Neural progenitor cell (in vitro differentiated cells): ENCODE results near the gene HSPBAP1. TPM values are rescaled to one million over a fixed set of nuclear protein-coding genes. Genes with fewer than 3 reads are reported as not detected.
"Not testable (repeated sequence)": the region's sequence is repeated elsewhere in the genome, so short reads cannot be mapped to it uniquely, and the experiment has no call there.

Experiments
- DNase-seq: peaks from one replicate; pipeline ENCODE4 v3.0.0-alpha.2; 2016; ENCODE audit warnings: low spot score
- H2AFZ ChIP-seq: fragments of 200-600 bp; sonication (generic); replicated peaks from 2 replicates; pipeline ENCODE4 v1.6.1; 2016; ENCODE audit warnings: antibody characterized with exemption
- H3F3A ChIP-seq: fragments of 200-600 bp; sonication (generic); 2 replicates; pipeline ENCODE4 v1.6.1; 2016; ENCODE audit warnings: antibody characterized with exemption, low read depth
- H3K27ac ChIP-seq: fragments of 200-600 bp; sonication (generic); 2 replicates; pipeline ENCODE4 v1.5.1; 2016; ENCODE audit warnings: mild to moderate bottlenecking
- H3K27me3 ChIP-seq: fragments of 200-600 bp; sonication (generic); 2 replicates; pipeline ENCODE4 v1.6.1; 2016; ENCODE audit warnings: mild to moderate bottlenecking, moderate library complexity
- H3K36me3 ChIP-seq: fragments of 200-600 bp; sonication (generic); 2 replicates; pipeline ENCODE4 v1.5.1; 2016
- H3K4me1 ChIP-seq: fragments of 200-600 bp; sonication (generic); 2 replicates; pipeline ENCODE4 v1.6.1; 2016; ENCODE audit warnings: mixed run types
- H3K4me2 ChIP-seq: fragments of 200-600 bp; sonication (generic); 2 replicates; pipeline ENCODE4 v1.6.1; 2016
- H3K4me3 ChIP-seq: fragments of 200-600 bp; sonication (generic); 2 replicates; pipeline ENCODE4 v1.5.1; 2016
- H3K79me2 ChIP-seq: fragments of 200-600 bp; sonication (generic); 2 replicates; pipeline ENCODE4 v1.6.1; 2016; ENCODE audit warnings: low read depth
- H3K9ac ChIP-seq: fragments of 200-600 bp; sonication (generic); 2 replicates; pipeline ENCODE4 v1.6.1; 2016
- H3K9me3 ChIP-seq: fragments of 200-600 bp; sonication (generic); 2 replicates; pipeline ENCODE4 v1.5.1; 2016; ENCODE audit warnings: low read depth
- H4K20me1 ChIP-seq: fragments of 200-600 bp; sonication (generic); 2 replicates; pipeline ENCODE4 v1.6.1; 2016; ENCODE audit warnings: low read depth
- H3K27ac Mint-ChIP-seq: 3 replicates; pipeline ENCODE4 v1.8.0; 2021; ENCODE audit warnings: mixed read lengths
- H3K27me3 Mint-ChIP-seq: 2 replicates; pipeline ENCODE4 v1.8.0; 2022; ENCODE audit warnings: low read depth, mild to moderate bottlenecking, inconsistent platforms, moderate library complexity, mixed read lengths; ENCODE audit not compliant: insufficient read depth
- H3K36me3 Mint-ChIP-seq: 3 replicates; pipeline ENCODE4 v1.8.0; 2021; ENCODE audit warnings: mixed read lengths
- H3K4me1 Mint-ChIP-seq: 3 replicates; pipeline ENCODE4 v1.8.0; 2021; ENCODE audit warnings: mixed read lengths
- H3K4me3 Mint-ChIP-seq: 3 replicates; pipeline ENCODE4 v1.8.0; 2021; ENCODE audit warnings: mild to moderate bottlenecking, moderate library complexity, mixed read lengths
- H3K9me3 Mint-ChIP-seq: 3 replicates; pipeline ENCODE4 v1.8.0; 2020; ENCODE audit warnings: mixed read lengths
- CTCF ChIP-seq: fragments of 200-600 bp; sonication (generic); IDR thresholded peaks from 2 replicates; pipeline ENCODE4 v1.5.1; 2017; ENCODE audit warnings: antibody characterized with exemption, mild to moderate bottlenecking
- EZH2 ChIP-seq: fragments of 200-600 bp; sonication (generic); IDR thresholded peaks from 2 replicates; pipeline ENCODE4 v1.6.1; 2017; ENCODE audit warnings: antibody characterized with exemption, mild to moderate bottlenecking, moderate library complexity
- EZH2phosphoT487 ChIP-seq: fragments of 200-600 bp; sonication (generic); IDR thresholded peaks from 2 replicates; pipeline ENCODE4 v1.6.1; 2017; ENCODE audit warnings: antibody characterized with exemption
- total RNA-seq: library from RNA; depleted of rRNA; stranded (reverse); fragments of >200 nt; gene quantifications from 2 replicates; pipeline ENCODE4 v1.2.3, GENCODE V29; 2015; ENCODE audit warnings: low replicate concordance

The HSPBAP1 gene
- total RNA-seq, 1 donor from 2014 or later = 15.0 TPM

- H3K4me1 ChIP-seq = no peaks in the 10 kb centered on the region
- no peak for DNase-seq
- no peaks in the 10 kb centered on the region for H3K27me3 ChIP-seq
- Mint-ChIP-seq H3K4me1 (no peaks in the 10 kb centered on the region), H3K27me3 (no peaks in the 10 kb centered on the region), H3K9me3 (peaks cover 7% of the 10 kb centered on the region), H3K27ac (no peak overlapping the region), H3K36me3 (peaks cover 37% of the 10 kb centered on the region), H3K4me3 (no peak overlapping the region)
- H3K4me3 ChIP-seq = no peak overlapping the region
- no peaks in the 10 kb centered on the region for H3K79me2 ChIP-seq
- no peak overlapping the region for H3K27ac ChIP-seq
- no peaks in the 10 kb centered on the region for H3K9me3 ChIP-seq
- no peaks in the 10 kb centered on the region for H4K20me1 ChIP-seq
- H2AFZ ChIP-seq = no peak overlapping the region
- no peak overlapping the region for H3K4me2 ChIP-seq
- no peak for TF ChIP-seq EZH2phosphoT487
- TF ChIP-seq EZH2 = no peak
- no peak for TF ChIP-seq CTCF
- no peaks in the 10 kb centered on the region for H3K36me3 ChIP-seq
- peaks cover 6% of the 10 kb centered on the region for H3F3A ChIP-seq
- H3K9ac ChIP-seq = no peak overlapping the region
These were observed 51.4 kb downstream of the HSPBAP1 start for GRCh38 chr3:122742234-122742633.

- Mint-ChIP-seq H3K36me3 (peaks cover 27% of the 10 kb centered on the region), H3K4me1 (no peaks in the 10 kb centered on the region), H3K4me3 (no peak overlapping the region), H3K27me3 (no peaks in the 10 kb centered on the region), H3K27ac (no peak overlapping the region), H3K9me3 (no peaks in the 10 kb centered on the region)
- H3K27ac ChIP-seq = no peak overlapping the region
- DNase-seq = no peak
- H3K36me3 ChIP-seq = no peaks in the 10 kb centered on the region
- peaks cover 6% of the 10 kb centered on the region for H3F3A ChIP-seq
- no peaks in the 10 kb centered on the region for H3K79me2 ChIP-seq
- H2AFZ ChIP-seq = no peak overlapping the region
- no peak overlapping the region for H3K4me3 ChIP-seq
- H4K20me1 ChIP-seq = no peaks in the 10 kb centered on the region
- no peaks in the 10 kb centered on the region for H3K4me1 ChIP-seq
- no peak overlapping the region for H3K9ac ChIP-seq
- H3K4me2 ChIP-seq = no peak overlapping the region
- no peaks in the 10 kb centered on the region for H3K27me3 ChIP-seq
- TF ChIP-seq EZH2 = no peak
- H3K9me3 ChIP-seq = no peaks in the 10 kb centered on the region
These were observed 54.5 kb downstream of the HSPBAP1 start for GRCh38 chr3:122739172-122739571.

- Mint-ChIP-seq H3K36me3 (peaks cover 17% of the 10 kb centered on the region), H3K9me3 (peaks cover 16% of the 10 kb centered on the region)
- not testable (repeated sequence) for H3K27me3 ChIP-seq, H3K79me2 ChIP-seq, H3K27ac ChIP-seq, H3K27ac Mint-ChIP-seq, DNase-seq, H2AFZ ChIP-seq, H3K4me1 ChIP-seq, H3K9ac ChIP-seq, H3K4me3 ChIP-seq, H3K27me3 Mint-ChIP-seq, H4K20me1 ChIP-seq, H3K9me3 ChIP-seq, H3K4me3 Mint-ChIP-seq, H3K4me2 ChIP-seq, H3K4me1 Mint-ChIP-seq, H3K36me3 ChIP-seq, H3F3A ChIP-seq
These were observed 60.7 kb downstream of the HSPBAP1 start for GRCh38 chr3:122732682-122733525.

GRCh38 chr3:122730240-122730639, 63.4 kb downstream of the HSPBAP1 start:
- no peak overlapping the region for H2AFZ ChIP-seq
- Mint-ChIP-seq H3K4me3 (no peak overlapping the region), H3K4me1 (no peaks in the 10 kb centered on the region), H3K36me3 (peaks cover 17% of the 10 kb centered on the region), H3K27me3 (peaks cover 2% of the 10 kb centered on the region), H3K9me3 (peaks cover 18% of the 10 kb centered on the region), H3K27ac (no peak overlapping the region)
- no peak overlapping the region for H3K4me3 ChIP-seq
- H3K4me2 ChIP-seq = no peak overlapping the region
- no peaks in the 10 kb centered on the region for H3K79me2 ChIP-seq
- no peak for DNase-seq
- no peaks in the 10 kb centered on the region for H3K4me1 ChIP-seq
- H3F3A ChIP-seq = no peaks in the 10 kb centered on the region
- peaks cover 11% of the 10 kb centered on the region for H3K9me3 ChIP-seq
- H4K20me1 ChIP-seq = no peaks in the 10 kb centered on the region
- H3K9ac ChIP-seq = no peak overlapping the region
- no peaks in the 10 kb centered on the region for H3K36me3 ChIP-seq
- TF ChIP-seq EZH2phosphoT487 = no peak
- no peak for TF ChIP-seq CTCF
- TF ChIP-seq EZH2 = no peak
- H3K27ac ChIP-seq = no peak overlapping the region
- H3K27me3 ChIP-seq = no peaks in the 10 kb centered on the region
